ENCODE data around the gene REXO5. TPM values are rescaled to one million over a fixed set of nuclear protein-coding genes. Genes with fewer than 3 reads are reported as not detected.
A peak's percentile ranks its signal among the peaks of the same experiment; 100 is the strongest.

Gene REXO5
- 1.4 TPM for polyA plus RNA-seq (2012; ENCODE audit: insufficient read length, low read depth)

DNA sequence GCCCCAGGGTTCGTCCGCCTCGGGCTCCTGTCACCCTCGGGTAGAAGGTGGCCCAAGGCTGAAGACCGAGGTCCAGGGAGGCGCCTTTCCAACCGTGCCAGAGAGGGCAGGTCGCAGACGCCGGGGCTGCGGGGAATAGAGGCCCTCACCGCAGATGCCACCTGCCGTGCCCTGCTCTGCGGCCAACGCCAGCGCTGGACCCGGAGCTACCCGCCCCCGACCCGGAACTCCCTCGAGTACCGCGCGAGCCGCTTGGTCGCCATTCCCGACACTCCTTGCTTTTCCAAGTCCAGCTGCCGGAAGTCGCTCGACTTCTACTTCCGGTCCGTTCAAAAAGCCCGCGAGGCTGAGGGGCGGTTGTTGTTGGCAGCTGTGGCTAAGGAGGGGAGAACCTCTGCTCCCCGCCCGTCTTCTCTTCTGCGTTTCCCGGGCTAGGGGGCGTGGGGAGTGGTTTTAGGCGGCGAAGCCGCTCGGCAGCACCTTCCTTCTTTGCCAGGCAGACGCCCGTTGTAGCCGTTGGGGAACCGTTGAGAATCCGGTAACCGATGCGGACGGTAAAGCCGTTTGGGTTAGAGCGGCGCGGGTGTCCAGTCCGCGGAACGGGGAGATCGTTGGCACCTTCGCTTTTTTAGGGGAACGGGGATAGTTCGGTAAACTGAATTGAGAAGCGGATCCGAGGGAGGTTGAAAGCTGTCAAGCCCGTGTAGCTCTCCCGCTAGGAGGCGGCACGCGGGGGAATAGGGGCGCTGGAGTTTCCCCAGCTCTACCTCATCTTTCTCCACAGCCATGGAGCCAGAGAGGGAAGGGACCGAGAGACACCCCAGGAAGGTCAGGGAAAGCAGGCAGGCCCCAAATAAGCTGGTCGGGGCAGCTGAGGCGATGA, at the start of gene REXO5, which contains the start of gene ERI2:
TSS of gene REXO5 (plus strand) at position 360 of the 883 bp plus-strand sequence. CDS start at position 787, 427 bp downstream.
TSS of gene ERI2 (minus strand) at position 305 of the 883 bp plus-strand sequence. CDS start at position 263, 42 bp downstream.
- no peak for TF ChIP-seq REST (IDR thresholded peaks at IDR 0.05; ENCODE audit: insufficient read depth in 1 of 2, low read depth in 2 of 2, low read length in 2 of 2)
- TF ChIP-seq POLR2AphosphoS5 (IDR thresholded peaks at IDR 0.05; ENCODE audit: low read depth, low read length): peak; percentile 80
- TF ChIP-seq FOXP2 (optimal IDR thresholded peaks at IDR 0.05; ENCODE audit: borderline replicate concordance, extremely low read depth, extremely low read length, insufficient read depth): no peak
- peak; percentile 89 for TF ChIP-seq TAF1 (IDR thresholded peaks at IDR 0.05; ENCODE audit: borderline replicate concordance, insufficient read depth, low read length)
- peak; percentile 57; the same call in 1 of the 2 replicates for TF ChIP-seq SIN3A (IDR thresholded peaks at IDR 0.05; ENCODE audit: borderline replicate concordance, insufficient read depth, low read length)

- no peak for TF ChIP-seq TAF1 (IDR thresholded peaks at IDR 0.05; ENCODE audit: borderline replicate concordance, insufficient read depth, low read length)
- TF ChIP-seq POLR2AphosphoS5 (IDR thresholded peaks at IDR 0.05; ENCODE audit: low read depth, low read length): no peak
- TF ChIP-seq SIN3A (IDR thresholded peaks at IDR 0.05; ENCODE audit: borderline replicate concordance, insufficient read depth, low read length): no peak
- TF ChIP-seq REST (IDR thresholded peaks at IDR 0.05; ENCODE audit: insufficient read depth in 1 of 2, low read depth in 2 of 2, low read length in 2 of 2): no peak
- TF ChIP-seq FOXP2 (optimal IDR thresholded peaks at IDR 0.05; ENCODE audit: borderline replicate concordance, extremely low read depth, extremely low read length, insufficient read depth): no peak
Measured at GRCh38 chr16:20760346-20760745, 46.0 kb upstream of the REXO5 start.

DNA sequence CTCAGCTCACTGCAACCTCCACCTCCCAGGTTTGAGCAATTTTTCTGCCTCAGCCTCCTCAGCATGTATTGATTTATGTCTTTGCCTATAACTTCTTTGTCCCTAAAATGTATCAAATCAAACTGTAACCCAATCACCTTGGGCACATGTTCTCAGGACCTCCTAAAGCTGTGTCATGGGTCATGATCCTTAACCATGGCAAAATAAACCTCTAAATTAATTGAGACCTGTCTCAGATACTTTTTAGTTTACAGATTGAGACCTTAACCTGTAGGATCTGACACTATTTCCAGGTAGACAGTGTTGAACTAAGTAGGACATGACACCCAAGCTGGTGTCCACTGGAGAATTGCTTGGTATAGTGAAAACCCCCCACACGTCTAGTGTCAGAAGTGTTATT, 45.2 kb upstream of the REXO5 start:
- no peak for TF ChIP-seq TAF1 (IDR thresholded peaks at IDR 0.05; ENCODE audit: borderline replicate concordance, insufficient read depth, low read length)
- no peak for TF ChIP-seq REST (IDR thresholded peaks at IDR 0.05; ENCODE audit: insufficient read depth in 1 of 2, low read depth in 2 of 2, low read length in 2 of 2)
- TF ChIP-seq POLR2AphosphoS5 (IDR thresholded peaks at IDR 0.05; ENCODE audit: low read depth, low read length): no peak
- TF ChIP-seq SIN3A (IDR thresholded peaks at IDR 0.05; ENCODE audit: borderline replicate concordance, insufficient read depth, low read length): no peak
- no peak for TF ChIP-seq FOXP2 (optimal IDR thresholded peaks at IDR 0.05; ENCODE audit: borderline replicate concordance, extremely low read depth, extremely low read length, insufficient read depth)

DNA sequence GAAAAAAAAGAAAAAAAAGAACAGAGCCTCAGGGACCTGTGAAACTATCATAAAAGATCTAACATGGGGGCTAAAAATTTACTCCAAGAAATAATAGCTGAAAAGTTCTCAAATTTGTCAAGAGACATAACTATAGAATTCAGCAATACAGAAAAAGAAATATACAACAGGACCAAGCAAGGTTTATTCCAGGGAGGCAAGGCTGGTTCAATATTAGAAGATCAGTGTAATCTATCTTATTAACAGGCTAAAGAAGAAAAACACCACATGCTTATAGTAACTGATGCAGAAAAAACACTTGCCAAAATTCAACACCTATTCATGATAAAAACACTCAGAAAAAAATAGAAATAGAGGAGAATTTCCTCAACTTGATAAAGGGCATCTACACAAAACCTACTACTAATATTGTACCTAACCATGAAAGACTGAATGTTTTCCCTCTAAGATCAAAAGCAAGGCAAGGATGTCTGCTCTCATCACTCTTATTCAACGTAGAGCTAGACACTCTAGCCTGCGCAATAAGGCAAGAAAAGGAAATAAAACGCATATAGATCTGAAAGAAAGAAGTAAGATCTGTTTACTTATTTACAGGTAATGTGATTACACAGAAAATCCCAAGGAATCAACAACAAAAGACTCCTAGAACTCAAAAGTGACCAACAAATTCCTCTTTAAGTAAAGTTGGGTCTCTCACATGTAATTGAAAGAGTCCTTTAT, 43.8 kb upstream of the REXO5 start:
- no peak for TF ChIP-seq REST (IDR thresholded peaks at IDR 0.05; ENCODE audit: insufficient read depth in 1 of 2, low read depth in 2 of 2, low read length in 2 of 2)

Data from PFSK-1 (cell line).